DND-41 (cell line): ENCODE measurements around the gene MAPKAPK2.

Experiments
- ATAC-seq: fragments of 200-7000 bp; cut with Tn5 transposase; 3 replicates; pipeline ENCODE4 v1.9.1; 2021; ENCODE audit warnings: low read depth; ENCODE audit not compliant: insufficient read depth
- DNase-seq: peaks from one replicate; pipeline ENCODE4 v3.0.0-alpha.2; 2020
- H2AFZ ChIP-seq: 2 replicates; pipeline ENCODE4 v1.6.0; 2012; ENCODE audit warnings: low read depth, low read length
- H3K27ac ChIP-seq: 2 replicates; pipeline ENCODE4 v1.5.1; 2012; ENCODE audit warnings: low read length, inconsistent platforms
- H3K27me3 ChIP-seq: fragments of 200-600 bp; sonication (generic); 2 replicates; pipeline ENCODE4 v1.6.0; 2012; ENCODE audit warnings: low read length, mild to moderate bottlenecking, inconsistent platforms; ENCODE audit not compliant: insufficient read depth, poor library complexity
- H3K36me3 ChIP-seq: 2 replicates; pipeline ENCODE4 v1.5.1; 2012; ENCODE audit warnings: low read length, inconsistent platforms; ENCODE audit not compliant: insufficient read depth
- H3K4me1 ChIP-seq: 2 replicates; pipeline ENCODE4 v1.5.1; 2012; ENCODE audit warnings: mild to moderate bottlenecking, low read length; ENCODE audit not compliant: insufficient read depth
- H3K4me2 ChIP-seq: 2 replicates; pipeline ENCODE4 v1.6.0; 2012; ENCODE audit warnings: mild to moderate bottlenecking, moderate library complexity, low read length, inconsistent platforms; ENCODE audit not compliant: insufficient read depth
- H3K4me3 ChIP-seq, 2 experiments: fragments of 200-600 bp in 1 of 2; shearing (Covaris generic) in 1 of 2; 2 replicates each; pipeline ENCODE4 v1.5.1; 2012 to 2016; ENCODE audit warnings: inconsistent platforms in 2 of 2, low read length in 2 of 2, mild to moderate bottlenecking in 2 of 2, low read depth in 1 of 2, moderate library complexity in 1 of 2
- H3K79me2 ChIP-seq: 2 replicates; pipeline ENCODE4 v1.6.0; 2012; ENCODE audit warnings: low read length, inconsistent platforms; ENCODE audit not compliant: insufficient read depth
- H3K9ac ChIP-seq: 2 replicates; pipeline ENCODE4 v1.6.0; 2012; ENCODE audit warnings: low read depth, mild to moderate bottlenecking, inconsistent platforms, low read length, moderate library complexity
- H3K9me3 ChIP-seq: 2 replicates; pipeline ENCODE4 v1.5.1; 2012; ENCODE audit warnings: low read length, moderate library complexity, mild to moderate bottlenecking, inconsistent platforms; ENCODE audit not compliant: insufficient read depth, severe bottlenecking
- H4K20me1 ChIP-seq: 2 replicates; pipeline ENCODE4 v1.6.0; 2012; ENCODE audit warnings: low read length; ENCODE audit not compliant: insufficient read depth
- CTCF ChIP-seq: IDR thresholded peaks from 2 replicates; pipeline ENCODE4 v1.5.1; 2012; ENCODE audit warnings: borderline replicate concordance, low read length, moderate library complexity, mild to moderate bottlenecking; ENCODE audit not compliant: poor library complexity, severe bottlenecking; ENCODE audit errors: extremely low read depth
- EZH2 ChIP-seq: IDR thresholded peaks from 3 replicates; pipeline ENCODE4 v1.6.1; 2012; ENCODE audit warnings: borderline replicate concordance, low read depth, mild to moderate bottlenecking, moderate library complexity, low read length, inconsistent platforms; ENCODE audit not compliant: severe bottlenecking

Gene MAPKAPK2

GRCh38 chr1:206687251-206687914 lies 2.7 kb downstream of the MAPKAPK2 start:
- peak overlapping the region in 1 of 2 experiments; percentile 87; a peak in 1 of 4 replicates for H3K4me3 ChIP-seq

DNA sequence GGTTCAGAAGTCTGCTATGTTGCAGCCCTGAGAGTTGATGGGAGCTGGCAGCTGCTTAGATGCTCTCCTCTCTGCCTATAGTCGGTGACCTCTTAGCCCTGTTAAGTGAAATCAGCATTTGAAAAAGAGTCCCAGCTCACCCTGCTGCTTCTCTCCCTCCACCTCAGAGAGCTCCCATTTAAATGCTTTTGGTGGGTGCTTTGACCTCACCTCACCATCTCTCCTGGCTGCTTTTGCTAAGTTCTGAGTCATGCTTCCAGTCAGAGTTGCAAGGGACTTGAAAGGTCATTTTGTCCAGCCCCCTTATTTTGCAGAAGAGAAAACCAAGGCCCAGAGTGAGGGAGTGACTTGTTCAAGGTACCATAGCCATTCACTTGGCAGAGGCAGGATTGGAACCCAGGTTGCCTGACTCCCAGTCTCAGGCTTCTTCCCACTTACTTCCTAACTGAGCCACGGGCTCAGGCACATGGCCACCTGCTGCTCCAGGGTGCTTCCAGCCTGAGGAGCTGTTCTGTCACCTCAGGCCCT lies 3.3 kb downstream of the MAPKAPK2 start:
- Histone ChIP-seq H3K36me3 (no peaks in the 10 kb centered on the region), H2AFZ (no peak overlapping the region), H3K27me3 (peaks cover 25% of the 10 kb centered on the region), H3K4me1 (peaks cover 28% of the 10 kb centered on the region), H3K4me3 (no peak overlapping the region), H3K27ac (no peak overlapping the region), H4K20me1 (peaks cover 61% of the 10 kb centered on the region), H3K4me2 (peak overlapping the region; percentile 15; the same call in 1 of the 2 replicates), H3K9me3 (no peaks in the 10 kb centered on the region), H3K79me2 (peaks cover 63% of the 10 kb centered on the region), H3K9ac (no peak overlapping the region)
- ATAC-seq: no peak
- no peak for TF ChIP-seq EZH2
- no peak for TF ChIP-seq CTCF
- DNase-seq: no peak

More at GRCh38 chr1:206687251-206687914, 2.7 kb downstream of the MAPKAPK2 start:
- TF ChIP-seq CTCF (no peak), EZH2 (no peak)
- Histone ChIP-seq H3K36me3 (no peaks in the 10 kb centered on the region), H3K27ac (no peak overlapping the region), H3K9me3 (no peaks in the 10 kb centered on the region), H3K9ac (no peak overlapping the region), H4K20me1 (peaks cover 55% of the 10 kb centered on the region), H3K4me2 (peak overlapping the region; percentile 89), H3K79me2 (peaks cover 59% of the 10 kb centered on the region), H3K4me1 (peaks cover 28% of the 10 kb centered on the region), H2AFZ (no peak overlapping the region), H3K27me3 (peaks cover 28% of the 10 kb centered on the region)
- DNase-seq (no peak), ATAC-seq (no peak)

- Histone ChIP-seq H2AFZ (no peak overlapping the region), H3K4me3 (no peak overlapping the region), H3K36me3 (no peaks in the 10 kb centered on the region), H3K4me2 (no peak overlapping the region), H3K4me1 (peaks cover 22% of the 10 kb centered on the region), H3K27me3 (peaks cover 13% of the 10 kb centered on the region), H3K9ac (no peak overlapping the region), H3K79me2 (peaks cover 78% of the 10 kb centered on the region), H3K9me3 (no peaks in the 10 kb centered on the region), H4K20me1 (peaks cover 83% of the 10 kb centered on the region), H3K27ac (no peak overlapping the region)
- TF ChIP-seq EZH2: no peak
- ATAC-seq (no peak), DNase-seq (no peak)
These were observed 5.8 kb downstream of the MAPKAPK2 start for GRCh38 chr1:206690516-206690915.

DNA sequence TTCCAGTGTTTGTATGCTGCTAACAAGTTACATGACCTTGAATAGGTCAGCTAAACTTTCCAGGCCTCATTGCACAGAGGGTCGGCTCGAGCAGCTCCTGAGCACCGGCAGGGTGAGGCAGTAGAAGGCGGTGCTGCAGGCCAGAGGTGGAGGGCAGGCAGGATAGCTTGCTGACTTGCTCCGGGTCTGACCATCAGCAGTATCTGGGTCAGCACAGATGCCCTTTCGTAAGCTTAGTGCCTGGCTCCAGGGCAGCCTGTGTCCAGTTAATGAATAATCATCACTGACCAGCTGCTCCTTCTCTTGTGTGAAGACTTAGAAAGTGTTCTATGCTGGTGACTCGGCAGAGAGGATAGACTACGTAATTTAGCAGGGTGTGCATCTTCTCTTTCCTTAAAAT lies 6.9 kb downstream of the MAPKAPK2 start:
- Histone ChIP-seq H3K4me2 (no peak overlapping the region), H3K27me3 (peaks cover 4% of the 10 kb centered on the region), H3K4me3 (no peak overlapping the region), H2AFZ (no peak overlapping the region), H3K9ac (no peak overlapping the region), H3K4me1 (peaks cover 15% of the 10 kb centered on the region), H3K36me3 (no peaks in the 10 kb centered on the region), H3K27ac (no peak overlapping the region), H4K20me1 (peaks cover 78% of the 10 kb centered on the region), H3K9me3 (no peaks in the 10 kb centered on the region), H3K79me2 (peaks cover 75% of the 10 kb centered on the region)
- ATAC-seq (no peak), DNase-seq (no peak)
- no peak for TF ChIP-seq EZH2
- no peak for TF ChIP-seq CTCF
